Activated T-helper 17 cell treated with anti-CD3 and anti-CD28 coated beads, Interleukin-2, amount 50 U/mL, for 72 hours (primary cell): ENCODE results near the gene NANS. TPM values are rescaled to one million over a fixed set of nuclear protein-coding genes. Genes with fewer than 3 reads are reported as not detected.
"Not testable (repeated sequence)": the region's sequence is repeated elsewhere in the genome, so short reads cannot be mapped to it uniquely, and the experiment has no call there.

Experiments
- ATAC-seq: fragments of 150-1000 bp; cut with Tn5 transposase; replicated peaks from 2 replicates; pipeline ENCODE4 v1.10.0; 2021; ENCODE audit warnings: mild to moderate bottlenecking, moderate library complexity
- H3K27ac Mint-ChIP-seq: one replicate; pipeline ENCODE4 v1.8.0; 2022; ENCODE audit warnings: mixed read lengths
- H3K27me3 Mint-ChIP-seq: one replicate; pipeline ENCODE4 v1.8.0; 2022; ENCODE audit warnings: mixed read lengths
- H3K36me3 Mint-ChIP-seq: one replicate; pipeline ENCODE4 v1.8.0; 2022; ENCODE audit warnings: low read depth, mild to moderate bottlenecking, mixed read lengths
- H3K4me1 Mint-ChIP-seq: one replicate; pipeline ENCODE4 v1.8.0; 2022; ENCODE audit warnings: mixed read lengths
- H3K4me3 Mint-ChIP-seq: one replicate; pipeline ENCODE4 v1.8.0; 2022; ENCODE audit warnings: mild to moderate bottlenecking, mixed read lengths
- H3K9me3 Mint-ChIP-seq: one replicate; pipeline ENCODE4 v1.8.0; 2022; ENCODE audit warnings: mixed read lengths
- total RNA-seq, 2 donors: library from RNA; stranded (reverse); gene quantifications; one replicate each; pipeline ENCODE4 v1.2.3, GENCODE V29; 2022

The NANS gene
- total RNA-seq, 2 donors from 2014 or later: 46.4 to 54.4 TPM

DNA sequence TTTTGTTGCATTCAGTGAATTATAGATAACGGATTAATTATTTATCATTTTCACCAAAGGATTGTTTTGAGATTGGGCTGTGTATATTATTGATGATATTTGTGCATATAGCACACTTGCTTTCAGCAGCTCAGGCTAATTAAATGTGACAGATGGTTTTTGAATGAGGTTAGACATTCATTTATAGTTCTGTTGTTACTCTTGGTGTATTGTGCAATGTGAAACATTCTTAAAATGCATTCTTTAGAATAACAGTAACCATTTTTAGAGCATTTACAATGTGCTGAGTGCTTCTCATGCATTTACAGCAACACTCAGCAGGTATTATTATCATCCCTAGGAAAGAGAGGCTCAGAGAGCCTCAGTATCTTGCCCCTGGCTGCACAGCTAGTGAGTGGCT lies 23.8 kb downstream of the NANS start:
- Mint-ChIP-seq H3K36me3 (peaks cover 87% of the 10 kb centered on the region), H3K27ac (peak overlapping the region; percentile 95), H3K4me3 (no peak overlapping the region), H3K9me3 (no peaks in the 10 kb centered on the region), H3K4me1 (peaks cover 29% of the 10 kb centered on the region), H3K27me3 (no peaks in the 10 kb centered on the region)
- ATAC-seq: no peak

DNA sequence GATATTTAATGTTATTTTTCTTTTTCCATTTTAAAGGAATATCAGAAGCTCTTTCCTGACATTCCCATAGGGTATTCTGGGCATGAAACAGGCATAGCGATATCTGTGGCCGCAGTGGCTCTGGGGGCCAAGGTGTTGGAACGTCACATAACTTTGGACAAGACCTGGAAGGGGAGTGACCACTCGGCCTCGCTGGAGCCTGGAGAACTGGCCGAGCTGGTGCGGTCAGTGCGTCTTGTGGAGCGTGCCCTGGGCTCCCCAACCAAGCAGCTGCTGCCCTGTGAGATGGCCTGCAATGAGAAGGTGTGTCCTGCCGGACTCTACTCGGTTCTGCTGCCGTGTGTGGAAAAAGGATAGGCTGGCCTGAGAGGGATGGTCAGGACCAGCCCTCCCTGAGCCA lies 24.2 kb downstream of the NANS start:
- peaks cover 28% of the 10 kb centered on the region for H3K4me1 Mint-ChIP-seq
- peak overlapping the region; percentile 95 for H3K27ac Mint-ChIP-seq
- no peak overlapping the region for H3K4me3 Mint-ChIP-seq
- peaks cover 91% of the 10 kb centered on the region for H3K36me3 Mint-ChIP-seq
- H3K9me3 Mint-ChIP-seq: no peaks in the 10 kb centered on the region
- ATAC-seq: no peak
- no peaks in the 10 kb centered on the region for H3K27me3 Mint-ChIP-seq

DNA sequence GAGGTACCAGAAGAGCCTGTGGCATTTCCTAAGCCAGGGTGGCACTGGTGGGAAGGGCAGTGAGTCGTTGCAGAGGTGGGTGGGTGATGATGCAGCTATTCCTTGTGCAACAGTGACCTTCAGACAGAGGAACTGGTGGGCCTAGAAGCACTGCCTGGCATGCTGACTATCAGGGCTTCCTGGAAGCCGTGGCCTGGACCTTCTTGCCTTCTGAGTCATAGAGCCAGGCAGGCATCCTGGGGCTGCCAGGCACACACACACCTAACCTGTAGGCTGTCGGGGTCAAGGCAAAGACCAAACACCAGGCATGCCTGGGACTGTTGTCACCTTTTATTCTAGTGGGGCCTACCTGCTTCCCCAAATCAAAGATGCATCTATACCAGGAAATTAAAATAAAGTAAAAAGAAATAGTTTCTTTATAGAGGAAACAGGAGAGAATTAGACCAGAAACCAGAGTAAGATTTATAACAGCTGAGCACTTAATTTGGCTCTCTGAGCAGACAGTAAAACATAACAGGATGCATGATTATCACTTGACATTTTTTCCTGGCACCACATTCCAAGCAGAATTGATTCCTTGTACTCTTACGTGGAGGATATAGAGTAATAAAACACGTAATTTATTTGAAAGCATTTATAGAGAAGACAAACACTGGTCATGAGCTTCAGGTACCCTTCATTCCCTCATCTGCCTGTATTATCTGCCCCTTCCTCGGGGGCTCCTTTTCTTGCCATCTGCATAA lies 25.1 kb downstream of the NANS start:
- peaks cover 98% of the 10 kb centered on the region for H3K36me3 Mint-ChIP-seq
- peaks cover 34% of the 10 kb centered on the region for H3K4me1 Mint-ChIP-seq
- no peaks in the 10 kb centered on the region for H3K9me3 Mint-ChIP-seq
- H3K27me3 Mint-ChIP-seq: no peaks in the 10 kb centered on the region
- peak; percentile 96 for ATAC-seq
- H3K4me3 Mint-ChIP-seq: peak overlapping the region; percentile 64
- H3K27ac Mint-ChIP-seq: peak overlapping the region; percentile 95

DNA sequence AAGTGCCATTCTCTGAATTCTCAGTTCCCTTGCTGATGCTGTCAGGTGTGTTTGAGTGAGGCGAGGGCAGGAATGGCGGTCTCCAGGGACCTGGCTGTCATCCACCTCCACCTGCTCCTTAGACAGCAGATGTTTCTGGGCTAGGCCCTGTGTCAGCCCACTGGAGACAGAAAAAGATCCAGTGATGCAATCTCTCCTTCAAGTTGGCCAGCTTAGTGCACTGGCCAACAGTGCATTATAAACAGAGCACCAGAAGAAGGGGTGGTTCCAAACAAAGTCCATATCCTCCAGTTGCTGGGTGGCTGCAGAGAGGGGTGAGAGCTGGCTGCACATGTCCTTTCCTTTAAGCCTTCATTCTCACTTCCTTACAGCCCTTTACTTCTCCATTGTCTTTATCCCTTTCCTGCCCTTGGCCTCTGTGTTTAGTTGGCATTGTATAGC lies 26.5 kb downstream of the NANS start:
- Mint-ChIP-seq H3K27me3 (no peaks in the 10 kb centered on the region), H3K36me3 (peaks cover 94% of the 10 kb centered on the region), H3K9me3 (no peaks in the 10 kb centered on the region), H3K27ac (peak overlapping the region; percentile 95), H3K4me3 (no peak overlapping the region), H3K4me1 (peaks cover 34% of the 10 kb centered on the region)
- ATAC-seq: no peak

DNA sequence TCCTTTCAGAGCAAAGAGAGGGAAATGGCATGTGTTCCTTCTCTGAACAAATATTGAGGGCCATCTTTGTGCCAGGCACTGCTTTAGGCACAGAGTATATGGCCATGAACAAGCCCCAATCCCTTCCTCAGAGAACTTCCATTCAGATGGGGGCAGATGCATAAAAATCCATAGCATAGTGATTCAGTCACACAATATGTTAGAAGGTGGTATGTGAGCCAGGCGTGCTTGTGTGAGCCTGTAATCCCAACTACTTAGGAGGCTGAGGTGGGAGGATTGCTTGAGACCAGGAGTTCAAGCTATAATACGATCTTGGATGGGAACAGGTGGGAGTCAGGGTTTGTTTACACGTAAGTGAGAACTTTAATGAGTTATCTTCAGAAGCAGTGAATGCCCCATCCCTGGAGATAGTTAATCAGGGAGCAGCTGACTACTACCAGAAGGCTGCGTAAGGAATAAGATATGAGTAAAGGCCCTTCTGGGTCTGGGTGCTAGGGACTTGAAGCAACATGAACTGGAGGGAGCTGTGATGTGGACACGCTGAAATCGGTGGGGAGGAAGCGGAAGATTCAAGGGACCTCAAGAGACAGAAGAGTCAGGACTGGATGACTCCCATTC lies 27.1 kb downstream of the NANS start:
- H3K4me3 Mint-ChIP-seq: no peak overlapping the region

DNA sequence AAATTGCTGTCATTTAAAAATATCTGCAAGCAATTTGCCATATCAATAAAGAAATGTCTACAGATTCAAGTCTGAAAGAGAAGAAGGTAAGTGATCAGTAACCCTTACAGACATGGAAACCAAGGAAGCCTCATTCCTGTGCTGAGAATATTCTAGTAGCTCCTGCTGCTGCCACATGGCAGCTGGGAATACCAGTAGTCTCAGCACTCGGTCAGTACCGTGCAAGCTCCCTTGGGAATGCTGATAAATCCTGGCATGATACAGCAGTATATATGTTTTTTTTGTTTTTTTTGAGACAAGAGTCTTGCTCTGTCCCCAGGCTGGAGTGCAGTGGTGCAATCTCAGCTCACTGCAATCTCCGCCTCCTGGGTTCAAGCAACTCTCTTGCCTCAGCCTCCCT lies 27.9 kb downstream of the NANS start:
- peaks cover 34% of the 10 kb centered on the region for H3K4me1 Mint-ChIP-seq
- H3K4me3 Mint-ChIP-seq: no peak overlapping the region

More for the DNA sequence above, 27.1 kb downstream of the NANS start:
- Mint-ChIP-seq H3K9me3 (no peaks in the 10 kb centered on the region), H3K4me1 (peaks cover 33% of the 10 kb centered on the region), H3K27ac (peak overlapping the region; percentile 90), H3K27me3 (no peaks in the 10 kb centered on the region), H3K36me3 (peaks cover 94% of the 10 kb centered on the region)
- no peak for ATAC-seq

DNA sequence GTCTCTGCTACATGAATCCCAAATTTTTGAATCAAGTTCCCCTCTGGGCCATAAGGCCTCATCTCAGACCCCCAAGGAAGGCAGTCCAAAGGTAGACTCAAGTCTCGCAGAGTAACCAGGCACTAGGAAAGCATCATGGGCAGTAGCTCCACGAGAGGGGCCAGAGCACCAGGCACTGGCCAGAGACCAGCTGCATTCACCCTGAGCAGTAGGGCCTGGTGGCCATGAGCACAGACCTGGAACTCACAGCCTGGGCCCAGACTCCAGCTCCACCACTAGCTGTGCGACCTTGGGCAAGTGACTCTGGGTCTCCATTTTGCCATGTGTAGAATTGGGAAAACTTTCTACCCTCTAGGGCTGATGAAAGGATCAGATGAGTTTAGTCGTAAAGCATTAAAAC lies 28.5 kb downstream of the NANS start:
- Mint-ChIP-seq H3K27me3 (no peaks in the 10 kb centered on the region), H3K27ac (peak overlapping the region; percentile 90), H3K4me3 (no peak overlapping the region), H3K9me3 (no peaks in the 10 kb centered on the region), H3K36me3 (peaks cover 93% of the 10 kb centered on the region), H3K4me1 (peaks cover 38% of the 10 kb centered on the region)
- ATAC-seq: no peak

More for the DNA sequence above, 27.9 kb downstream of the NANS start:
- Mint-ChIP-seq H3K27ac (peak overlapping the region; percentile 90), H3K36me3 (peaks cover 93% of the 10 kb centered on the region), H3K27me3 (no peaks in the 10 kb centered on the region), H3K9me3 (no peaks in the 10 kb centered on the region)
- no peak for ATAC-seq

DNA sequence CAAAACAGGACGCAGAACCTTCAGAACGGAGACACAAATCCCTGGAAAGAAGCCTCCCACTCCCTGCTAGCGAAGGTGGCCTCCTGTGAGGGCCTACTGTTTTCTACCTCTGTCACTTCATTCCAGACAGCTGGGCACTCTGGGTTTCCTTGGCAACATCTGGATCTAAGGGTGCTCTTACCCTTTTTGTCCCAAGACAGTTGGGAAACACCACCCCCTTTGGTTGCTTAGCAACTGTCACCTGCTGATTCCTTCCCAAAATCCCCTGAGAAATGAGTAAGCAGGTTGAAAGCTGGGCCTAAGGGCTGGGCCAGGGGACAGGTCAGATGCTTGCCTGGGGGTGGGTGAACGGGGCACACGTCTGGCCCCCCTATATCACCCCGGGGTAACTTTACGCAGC lies 29.4 kb downstream of the NANS start:
- Mint-ChIP-seq H3K9me3 (no peaks in the 10 kb centered on the region), H3K27ac (peak overlapping the region; percentile 90), H3K27me3 (no peaks in the 10 kb centered on the region), H3K4me1 (peaks cover 38% of the 10 kb centered on the region), H3K4me3 (peak overlapping the region; percentile 47), H3K36me3 (peaks cover 93% of the 10 kb centered on the region)
- peak; percentile 6 for ATAC-seq

DNA sequence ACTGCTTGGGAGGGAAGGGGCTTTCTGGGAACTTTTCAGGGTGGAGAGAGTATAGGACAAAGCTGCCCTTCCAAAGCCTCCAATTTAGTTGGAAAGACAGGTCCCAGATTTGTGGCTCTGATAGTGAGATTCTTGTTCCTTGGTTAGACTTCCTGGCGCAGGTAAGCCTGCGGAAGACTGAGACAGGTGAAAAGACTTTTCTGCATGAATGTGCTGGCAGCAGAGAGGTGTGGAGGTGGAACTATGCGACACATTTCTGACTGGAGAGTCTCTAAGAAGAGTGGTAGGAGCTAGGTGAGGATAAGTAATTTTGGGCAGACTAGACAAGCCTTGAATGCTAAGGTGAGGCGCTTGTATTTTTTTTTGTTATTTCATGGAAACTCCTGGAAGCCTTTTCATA lies 29.9 kb downstream of the NANS start:
- peaks cover 35% of the 10 kb centered on the region for H3K4me1 Mint-ChIP-seq
- ATAC-seq: no peak
- H3K27me3 Mint-ChIP-seq: no peaks in the 10 kb centered on the region
- peak overlapping the region; percentile 90 for H3K27ac Mint-ChIP-seq
- peak overlapping the region; percentile 47 for H3K4me3 Mint-ChIP-seq
- H3K36me3 Mint-ChIP-seq: peaks cover 92% of the 10 kb centered on the region
- H3K9me3 Mint-ChIP-seq: no peaks in the 10 kb centered on the region

DNA sequence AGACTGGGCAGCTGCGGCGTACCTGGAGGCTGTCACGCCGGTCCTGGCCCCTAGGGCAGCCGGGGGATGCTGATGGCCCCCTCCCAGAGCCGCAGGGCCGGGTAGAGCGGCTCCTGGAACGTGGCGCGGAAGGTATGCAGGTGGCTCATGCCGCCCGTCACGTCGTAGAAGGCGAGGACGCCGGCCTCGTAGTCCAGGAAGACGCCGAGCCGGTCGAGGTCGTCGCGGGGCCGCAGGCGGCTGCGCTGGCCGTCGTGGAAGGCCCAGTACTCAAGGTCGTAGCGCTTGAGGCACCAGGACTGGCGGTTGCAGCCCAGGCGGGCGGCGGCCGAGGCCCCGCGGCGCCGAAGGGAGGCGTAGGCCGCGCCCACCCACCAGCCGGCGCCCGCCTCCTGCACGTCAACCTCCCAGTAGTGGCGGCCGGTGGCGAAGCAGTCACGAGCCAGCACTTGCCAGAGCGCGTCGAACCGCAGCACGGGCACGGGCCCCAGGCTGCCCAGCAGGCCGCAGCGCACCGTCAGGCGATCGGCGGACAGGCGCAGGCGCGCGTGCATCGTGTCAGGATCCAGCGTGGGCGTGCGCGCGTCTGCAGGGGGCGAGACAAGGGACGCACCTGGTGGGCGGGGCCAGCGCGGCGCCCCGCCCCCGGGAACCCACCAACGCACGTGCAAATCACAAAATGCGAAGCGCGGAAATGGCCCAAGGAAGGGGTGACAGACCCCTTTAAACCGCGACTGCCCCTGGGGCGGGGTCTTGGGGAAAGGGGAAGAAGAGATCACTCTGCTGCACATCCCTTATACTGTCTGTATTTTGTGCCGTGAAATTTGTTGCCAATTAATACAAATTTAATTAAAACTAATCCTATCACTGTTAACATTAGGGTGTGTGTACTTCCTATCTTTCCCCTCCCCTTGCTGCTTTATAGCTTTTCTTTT lies 31.2 kb downstream of the NANS start:
- ATAC-seq: peak; percentile 63
- no peaks in the 10 kb centered on the region for H3K27me3 Mint-ChIP-seq
- peaks cover 25% of the 10 kb centered on the region for H3K4me1 Mint-ChIP-seq
- H3K9me3 Mint-ChIP-seq: no peaks in the 10 kb centered on the region
- H3K27ac Mint-ChIP-seq: peak overlapping the region; percentile 90
- H3K36me3 Mint-ChIP-seq: peaks cover 92% of the 10 kb centered on the region
- peak overlapping the region; percentile 47 for H3K4me3 Mint-ChIP-seq

DNA sequence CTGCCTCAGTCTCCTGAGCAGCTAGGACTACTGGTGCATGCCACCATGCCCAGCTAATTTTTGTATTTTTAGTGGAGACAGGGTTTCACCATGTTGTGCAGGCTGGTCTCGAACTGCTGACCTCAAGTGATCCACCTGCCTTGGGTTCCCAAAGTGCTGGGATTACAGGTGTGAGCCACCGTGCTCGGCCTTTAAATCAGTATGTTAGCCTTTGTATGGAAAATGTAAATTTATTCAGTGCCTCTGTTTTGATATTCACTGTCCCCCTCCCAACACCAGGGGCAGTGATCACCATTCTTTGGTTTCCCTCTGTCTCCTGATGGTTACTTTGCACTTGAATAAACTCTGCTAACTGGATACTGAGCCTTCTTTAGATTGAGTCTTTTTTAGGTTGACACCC lies 34.1 kb downstream of the NANS start:
- not testable (repeated sequence) for H3K27me3 Mint-ChIP-seq, ATAC-seq, H3K4me3 Mint-ChIP-seq, H3K9me3 Mint-ChIP-seq, H3K27ac Mint-ChIP-seq
- Mint-ChIP-seq H3K4me1 (peaks cover 27% of the 10 kb centered on the region), H3K36me3 (peaks cover 87% of the 10 kb centered on the region)

DNA sequence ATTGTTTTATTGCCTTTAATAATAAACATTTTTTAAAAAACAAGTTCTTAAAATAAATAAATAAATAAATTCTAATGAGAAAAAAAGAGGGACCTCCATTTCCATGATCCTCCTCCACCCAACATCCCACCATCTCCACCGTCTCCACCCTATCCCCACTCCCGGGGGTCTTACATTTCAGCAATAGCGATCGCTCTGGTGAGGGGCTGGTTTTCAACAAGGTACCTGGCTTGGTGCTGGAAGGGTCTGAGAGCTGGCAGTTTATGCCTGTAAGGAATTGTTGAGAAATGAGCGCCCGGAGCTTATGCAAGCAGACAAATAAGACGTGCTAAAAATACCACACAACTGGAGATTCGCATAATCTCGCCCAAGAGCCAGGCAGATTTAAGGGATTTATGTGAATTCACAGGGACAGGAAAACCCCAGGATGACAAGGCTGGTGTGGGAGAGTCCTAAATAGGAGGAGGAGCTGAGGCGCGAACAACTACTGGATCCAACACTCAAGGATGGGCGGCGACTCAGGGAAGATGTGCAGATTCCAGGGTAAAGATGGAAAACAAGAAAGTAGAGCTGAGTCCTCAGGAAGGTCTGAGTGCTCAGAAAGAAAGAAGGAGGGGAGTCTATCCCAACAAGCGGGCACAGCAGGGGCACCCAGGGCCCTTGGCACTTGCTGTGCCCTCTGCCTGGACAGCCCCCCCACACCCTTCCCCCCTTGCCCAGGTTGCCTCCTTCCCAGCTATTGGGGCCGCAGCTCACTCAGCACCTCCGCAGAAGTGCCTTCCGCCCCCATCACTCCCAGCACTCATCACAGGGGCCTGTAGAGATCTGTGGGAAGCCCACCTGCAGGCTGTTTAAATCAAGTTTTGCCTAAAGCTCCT lies 35.4 kb downstream of the NANS start:
- Mint-ChIP-seq H3K4me3 (no peak overlapping the region), H3K36me3 (peaks cover 84% of the 10 kb centered on the region), H3K4me1 (peaks cover 25% of the 10 kb centered on the region), H3K27ac (peak overlapping the region; percentile 77), H3K9me3 (no peaks in the 10 kb centered on the region), H3K27me3 (no peaks in the 10 kb centered on the region)
- no peak for ATAC-seq

DNA sequence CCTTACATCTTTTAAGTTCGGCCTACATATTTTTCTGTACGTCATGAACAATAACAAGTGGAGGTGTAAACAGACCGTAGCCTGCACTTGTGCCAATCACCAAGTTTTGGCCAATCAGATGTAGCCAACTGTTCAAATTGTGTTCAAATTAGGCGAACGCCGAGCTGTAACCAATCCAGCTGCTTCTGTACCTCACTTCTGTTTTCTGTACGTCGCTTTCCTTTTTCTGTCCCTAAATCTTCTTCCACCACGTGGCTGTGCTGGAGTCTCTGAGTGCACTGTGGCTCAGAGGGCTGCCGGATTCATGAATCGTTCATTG lies 36.0 kb downstream of the NANS start:
- H3K36me3 Mint-ChIP-seq: peaks cover 85% of the 10 kb centered on the region
- H3K9me3 Mint-ChIP-seq: no peaks in the 10 kb centered on the region
- peaks cover 29% of the 10 kb centered on the region for H3K4me1 Mint-ChIP-seq
- peak overlapping the region; percentile 77 for H3K27ac Mint-ChIP-seq
- no peaks in the 10 kb centered on the region for H3K27me3 Mint-ChIP-seq
- ATAC-seq: no peak
- H3K4me3 Mint-ChIP-seq: no peak overlapping the region

DNA sequence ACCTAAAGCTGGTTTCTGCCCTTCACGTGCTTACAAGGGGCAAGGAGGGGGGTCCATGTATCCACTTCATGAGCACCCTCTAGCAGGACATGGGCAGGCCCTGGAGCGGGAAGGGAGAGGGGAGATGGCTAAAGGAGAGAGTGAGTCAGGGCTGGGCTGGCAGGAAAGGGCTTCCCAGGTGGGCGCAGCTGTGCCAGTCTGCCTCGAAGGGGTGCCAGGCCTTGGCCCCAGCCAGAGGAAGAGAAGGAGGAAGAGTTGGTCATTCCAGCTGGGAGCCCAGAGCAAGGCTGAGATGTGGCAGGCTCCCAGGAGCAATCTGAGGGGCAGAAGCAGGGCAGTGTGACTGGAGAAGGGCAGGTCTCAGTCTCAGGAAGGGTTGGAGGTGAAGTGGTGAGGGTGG lies 37.8 kb downstream of the NANS start:
- Mint-ChIP-seq H3K27ac (peak overlapping the region; percentile 91), H3K9me3 (no peaks in the 10 kb centered on the region), H3K4me1 (peaks cover 34% of the 10 kb centered on the region), H3K4me3 (no peak overlapping the region), H3K27me3 (no peaks in the 10 kb centered on the region), H3K36me3 (peaks cover 87% of the 10 kb centered on the region)
- ATAC-seq: no peak
